DND-41 (cell line): Measurements from ENCODE around the gene AKAP9.

Experiments used
- ATAC-seq: fragments of 200-7000 bp; cut with Tn5 transposase; 3 replicates; pipeline ENCODE4 v1.9.1; 2021; ENCODE audit warnings: low read depth; ENCODE audit not compliant: insufficient read depth
- DNase-seq: peaks from one replicate; pipeline ENCODE4 v3.0.0-alpha.2; 2020
- H2AFZ ChIP-seq: 2 replicates; pipeline ENCODE4 v1.6.0; 2012; ENCODE audit warnings: low read depth, low read length
- H3K27ac ChIP-seq: 2 replicates; pipeline ENCODE4 v1.5.1; 2012; ENCODE audit warnings: low read length, inconsistent platforms
- H3K27me3 ChIP-seq: fragments of 200-600 bp; sonication (generic); 2 replicates; pipeline ENCODE4 v1.6.0; 2012; ENCODE audit warnings: low read length, mild to moderate bottlenecking, inconsistent platforms; ENCODE audit not compliant: insufficient read depth, poor library complexity
- H3K36me3 ChIP-seq: 2 replicates; pipeline ENCODE4 v1.5.1; 2012; ENCODE audit warnings: low read length, inconsistent platforms; ENCODE audit not compliant: insufficient read depth
- H3K4me1 ChIP-seq: 2 replicates; pipeline ENCODE4 v1.5.1; 2012; ENCODE audit warnings: mild to moderate bottlenecking, low read length; ENCODE audit not compliant: insufficient read depth
- H3K4me2 ChIP-seq: 2 replicates; pipeline ENCODE4 v1.6.0; 2012; ENCODE audit warnings: mild to moderate bottlenecking, moderate library complexity, low read length, inconsistent platforms; ENCODE audit not compliant: insufficient read depth
- H3K4me3 ChIP-seq, 2 experiments: fragments of 200-600 bp in 1 of 2; shearing (Covaris generic) in 1 of 2; 2 replicates each; pipeline ENCODE4 v1.5.1; 2012 to 2016; ENCODE audit warnings: inconsistent platforms in 2 of 2, low read length in 2 of 2, mild to moderate bottlenecking in 2 of 2, low read depth in 1 of 2, moderate library complexity in 1 of 2
- H3K79me2 ChIP-seq: 2 replicates; pipeline ENCODE4 v1.6.0; 2012; ENCODE audit warnings: low read length, inconsistent platforms; ENCODE audit not compliant: insufficient read depth
- H3K9ac ChIP-seq: 2 replicates; pipeline ENCODE4 v1.6.0; 2012; ENCODE audit warnings: low read depth, mild to moderate bottlenecking, inconsistent platforms, low read length, moderate library complexity
- H3K9me3 ChIP-seq: 2 replicates; pipeline ENCODE4 v1.5.1; 2012; ENCODE audit warnings: low read length, moderate library complexity, mild to moderate bottlenecking, inconsistent platforms; ENCODE audit not compliant: insufficient read depth, severe bottlenecking
- H4K20me1 ChIP-seq: 2 replicates; pipeline ENCODE4 v1.6.0; 2012; ENCODE audit warnings: low read length; ENCODE audit not compliant: insufficient read depth
- CTCF ChIP-seq: IDR thresholded peaks from 2 replicates; pipeline ENCODE4 v1.5.1; 2012; ENCODE audit warnings: borderline replicate concordance, low read length, moderate library complexity, mild to moderate bottlenecking; ENCODE audit not compliant: poor library complexity, severe bottlenecking; ENCODE audit errors: extremely low read depth
- EZH2 ChIP-seq: IDR thresholded peaks from 3 replicates; pipeline ENCODE4 v1.6.1; 2012; ENCODE audit warnings: borderline replicate concordance, low read depth, mild to moderate bottlenecking, moderate library complexity, low read length, inconsistent platforms; ENCODE audit not compliant: severe bottlenecking

AKAP9 gene

GRCh38 chr7:91957232-91957631 lies 16.6 kb downstream of the AKAP9 start:
- Histone ChIP-seq H3K36me3 (no peaks in the 10 kb centered on the region), H2AFZ (no peak overlapping the region), H3K9ac (no peak overlapping the region), H3K79me2 (peaks cover 44% of the 10 kb centered on the region), H4K20me1 (0 out of 2 replicates have a peak, but pooled peaks cover 3% of the 10 kb centered on the region), H3K27me3 (no peaks in the 10 kb centered on the region), H3K27ac (no peak overlapping the region), H3K4me2 (no peak overlapping the region), H3K9me3 (no peaks in the 10 kb centered on the region), H3K4me1 (no peaks in the 10 kb centered on the region), H3K4me3 (no peak overlapping the region)
- ATAC-seq (no peak), DNase-seq (no peak)
- TF ChIP-seq EZH2 (no peak), CTCF (no peak)

GRCh38 chr7:91957823-91958222 lies 17.2 kb downstream of the AKAP9 start:
- Histone ChIP-seq H2AFZ (no peak overlapping the region), H4K20me1 (0 out of 2 replicates have a peak, but pooled peaks cover 2% of the 10 kb centered on the region), H3K27ac (no peak overlapping the region), H3K4me1 (no peaks in the 10 kb centered on the region), H3K9ac (no peak overlapping the region), H3K36me3 (no peaks in the 10 kb centered on the region), H3K79me2 (peaks cover 38% of the 10 kb centered on the region), H3K9me3 (no peaks in the 10 kb centered on the region), H3K4me3 (no peak overlapping the region), H3K27me3 (no peaks in the 10 kb centered on the region), H3K4me2 (no peak overlapping the region)
- TF ChIP-seq EZH2, result no peak
- no peak for TF ChIP-seq CTCF
- DNase-seq, result no peak
- no peak for ATAC-seq

GRCh38 chr7:91959023-91959422 lies 18.4 kb downstream of the AKAP9 start:
- Histone ChIP-seq H3K79me2 (peaks cover 27% of the 10 kb centered on the region; the same call in 1 of the 2 replicates), H3K4me1 (no peaks in the 10 kb centered on the region), H3K27me3 (no peaks in the 10 kb centered on the region)

More at GRCh38 chr7:91959023-91959422, 18.4 kb downstream of the AKAP9 start:
- no peak for TF ChIP-seq CTCF
- no peak for TF ChIP-seq EZH2
- DNase-seq (no peak), ATAC-seq (no peak)
- no peak overlapping the region for H3K27ac ChIP-seq
- H3K9ac ChIP-seq, result no peak overlapping the region
- H3K9me3 ChIP-seq, result no peaks in the 10 kb centered on the region
- no peaks in the 10 kb centered on the region for H4K20me1 ChIP-seq
- H3K36me3 ChIP-seq, result no peaks in the 10 kb centered on the region
- H3K4me3 ChIP-seq, result no peak overlapping the region
- no peak overlapping the region for H2AFZ ChIP-seq
- H3K4me2 ChIP-seq, result no peak overlapping the region
